RWPE2 (cell line): Measurements from ENCODE around the gene NAV3.
A peak's percentile ranks its signal among the peaks of the same experiment; 100 is the strongest.

Experiments used
- ATAC-seq: fragments of 200-7000 bp; cut with Tn5 transposase; 3 replicates; pipeline ENCODE4 v1.9.1; 2021; ENCODE audit warnings: low read depth
- DNase-seq: peaks from one replicate; pipeline ENCODE4 v3.0.0-alpha.2; 2020; ENCODE audit warnings: low spot score
- H3K27ac ChIP-seq: fragments of 450-650 bp; 2 replicates; pipeline ENCODE4 v1.5.1; 2017; ENCODE audit warnings: mild to moderate bottlenecking; ENCODE audit not compliant: poor library complexity, severe bottlenecking
- H3K27me3 ChIP-seq: fragments of 250-450 bp; sonication (Bioruptor Pico); 2 replicates; pipeline ENCODE4 v1.5.1; 2021; ENCODE audit warnings: mild to moderate bottlenecking, moderate library complexity; ENCODE audit not compliant: insufficient read depth, poor library complexity, severe bottlenecking
- H3K36me3 ChIP-seq: fragments of 250-450 bp; sonication (Bioruptor Pico); 2 replicates; pipeline ENCODE4 v1.5.1; 2020; ENCODE audit warnings: low read depth, mild to moderate bottlenecking, moderate library complexity
- H3K4me1 ChIP-seq: fragments of 250-450 bp; sonication (Bioruptor Pico); 2 replicates; pipeline ENCODE4 v1.5.1; 2021; ENCODE audit warnings: mild to moderate bottlenecking, moderate library complexity; ENCODE audit not compliant: insufficient read depth, poor library complexity, severe bottlenecking
- H3K4me3 ChIP-seq: fragments of 250-450 bp; sonication (Bioruptor Pico); 2 replicates; pipeline ENCODE4 v1.5.1; 2021; ENCODE audit warnings: mild to moderate bottlenecking, moderate library complexity; ENCODE audit not compliant: severe bottlenecking
- H3K9me3 ChIP-seq: fragments of 250-450 bp; sonication (Bioruptor Pico); 2 replicates; pipeline ENCODE4 v1.5.1; 2021; ENCODE audit warnings: mild to moderate bottlenecking, moderate library complexity; ENCODE audit not compliant: severe bottlenecking
- CTCF ChIP-seq: fragments of 450-650 bp; IDR thresholded peaks from one replicate; pipeline ENCODE4 v1.5.1; 2017; ENCODE audit warnings: mild to moderate bottlenecking, moderate library complexity; ENCODE audit not compliant: poor library complexity, severe bottlenecking

Gene NAV3

GRCh38 chr12:77865178-77865577, 34.5 kb downstream of the NAV3 start:
- H3K36me3 ChIP-seq: no peaks in the 10 kb centered on the region
- H3K27me3 ChIP-seq: peaks cover 10% of the 10 kb centered on the region
- H3K9me3 ChIP-seq: no peaks in the 10 kb centered on the region
- no peak overlapping the region for H3K4me3 ChIP-seq
- DNase-seq: no peak
- no peak for ATAC-seq
- TF ChIP-seq CTCF: no peak
- no peaks in the 10 kb centered on the region for H3K4me1 ChIP-seq
- H3K27ac ChIP-seq: no peak overlapping the region

- Histone ChIP-seq H3K27ac (no peak overlapping the region), H3K4me3 (no peak overlapping the region), H3K36me3 (no peaks in the 10 kb centered on the region), H3K27me3 (peaks cover 15% of the 10 kb centered on the region), H3K9me3 (no peaks in the 10 kb centered on the region), H3K4me1 (no peaks in the 10 kb centered on the region)
- ATAC-seq (no peak), DNase-seq (no peak)
- no peak for TF ChIP-seq CTCF
Observed at GRCh38 chr12:77878901-77879300, 48.2 kb downstream of the NAV3 start.

- ATAC-seq (no peak), DNase-seq (no peak)
- Histone ChIP-seq H3K36me3 (no peaks in the 10 kb centered on the region), H3K9me3 (no peaks in the 10 kb centered on the region), H3K4me1 (no peaks in the 10 kb centered on the region), H3K27me3 (peaks cover 3% of the 10 kb centered on the region), H3K4me3 (no peak overlapping the region), H3K27ac (no peak overlapping the region)
- no peak for TF ChIP-seq CTCF
Observed at GRCh38 chr12:77882709-77883108, 52.0 kb downstream of the NAV3 start.

GRCh38 chr12:77888611-77889010, 57.9 kb downstream of the NAV3 start:
- Histone ChIP-seq H3K27me3 (no peaks in the 10 kb centered on the region), H3K4me1 (no peaks in the 10 kb centered on the region), H3K9me3 (no peaks in the 10 kb centered on the region), H3K4me3 (no peak overlapping the region), H3K36me3 (no peaks in the 10 kb centered on the region), H3K27ac (no peak overlapping the region)
- peak; percentile 100 for ATAC-seq
- DNase-seq: no peak
- TF ChIP-seq CTCF: no peak

GRCh38 chr12:77891518-77892147, 60.9 kb downstream of the NAV3 start:
- Histone ChIP-seq H3K9me3 (no peaks in the 10 kb centered on the region), H3K4me1 (peaks cover 3% of the 10 kb centered on the region), H3K36me3 (no peaks in the 10 kb centered on the region), H3K4me3 (no peak overlapping the region), H3K27ac (no peak overlapping the region), H3K27me3 (no peaks in the 10 kb centered on the region)
- ATAC-seq (no peak), DNase-seq (no peak)
- no peak for TF ChIP-seq CTCF
